ENCODE measurements around the gene ANO1.

The ANO1 gene

DNA sequence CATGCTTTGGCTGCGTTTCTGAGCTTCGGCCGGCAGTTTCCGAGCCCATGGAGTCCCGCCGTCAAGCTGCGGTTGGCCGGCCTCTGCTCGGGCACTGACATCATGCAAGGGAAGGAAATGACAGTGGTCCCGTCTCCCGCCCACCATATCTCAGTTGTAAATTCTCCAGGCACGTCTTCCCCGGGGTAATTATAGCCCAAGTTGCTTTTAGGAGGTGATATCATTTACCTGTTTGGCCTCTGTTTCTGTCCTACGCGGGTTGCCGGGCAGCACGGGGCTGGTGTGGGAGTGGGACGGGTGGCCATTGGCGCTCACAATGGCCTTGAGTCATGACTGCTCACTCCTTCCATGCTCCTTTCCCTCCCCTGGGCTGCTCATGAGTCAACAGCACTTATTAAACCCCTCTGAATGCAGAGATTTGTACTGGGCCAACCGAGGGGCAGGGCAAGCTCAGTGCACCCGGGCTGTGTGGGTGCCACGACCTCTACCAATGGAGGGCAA lies 4.2 kb upstream of the ANO1 start:
- DNase-seq: no peak

DNA sequence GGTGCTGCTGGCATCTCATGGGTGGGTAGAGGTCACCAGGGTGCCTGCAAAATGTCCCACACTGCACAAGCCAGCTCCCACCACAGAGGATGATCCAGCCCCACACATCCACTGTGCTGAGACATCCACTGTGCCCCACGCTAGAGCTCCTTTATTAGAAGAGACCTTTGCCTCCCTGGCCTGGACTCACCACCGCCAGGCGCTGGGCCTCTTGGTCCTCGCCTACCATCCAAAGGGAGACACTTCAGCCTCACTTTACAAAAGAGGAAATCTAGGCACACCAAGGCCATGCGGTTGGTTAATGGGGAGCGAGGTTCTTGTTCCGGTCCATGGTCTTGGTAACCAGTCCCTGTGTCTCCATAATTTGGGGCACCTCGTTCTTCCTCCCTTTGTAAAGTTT lies 3.4 kb upstream of the ANO1 start:
- no peak for DNase-seq

DNA sequence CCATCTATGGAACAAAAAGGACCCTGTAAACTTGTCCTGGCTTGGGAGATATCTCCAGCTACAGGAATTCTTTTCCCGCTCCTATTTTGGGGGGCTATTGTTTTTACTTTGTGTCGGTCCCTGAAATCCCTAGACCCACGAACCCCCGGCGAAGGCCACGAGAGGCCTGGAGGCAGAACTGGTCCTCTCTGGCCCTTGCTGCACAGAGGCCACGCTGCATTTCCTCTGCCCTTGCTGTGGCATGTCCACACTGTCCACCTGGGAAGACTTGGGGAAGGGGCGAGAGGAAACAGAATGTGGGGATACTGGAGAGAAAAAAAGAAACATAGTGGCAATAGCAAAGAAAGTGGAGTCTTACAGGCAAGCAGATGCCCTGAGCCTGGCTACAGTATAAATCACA lies 2.3 kb upstream of the ANO1 start:
- no peak for DNase-seq

DNA sequence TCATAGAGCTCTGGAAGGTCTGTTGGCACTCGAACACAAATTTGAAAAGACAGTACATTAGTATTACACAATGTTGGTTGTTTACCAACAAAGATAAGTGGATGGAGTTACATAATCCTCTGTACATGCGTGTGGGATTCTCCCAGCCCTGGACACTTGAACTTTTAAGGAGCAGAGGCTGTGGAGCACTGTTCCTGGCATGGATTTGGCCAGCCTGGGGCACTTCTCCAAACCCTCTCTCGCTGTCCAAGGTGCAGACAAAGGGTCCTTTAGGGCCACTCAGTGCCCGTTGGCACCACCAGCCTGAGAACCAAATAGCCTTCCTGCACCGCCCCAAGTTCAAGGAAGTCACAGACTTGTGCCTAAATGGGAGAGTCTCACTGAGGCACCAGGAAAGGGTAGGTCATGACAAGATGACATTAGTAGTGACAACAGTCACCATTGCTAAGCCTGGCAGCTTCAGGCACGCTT lies 1.6 kb upstream of the ANO1 start:
- DNase-seq: no peak

DNA sequence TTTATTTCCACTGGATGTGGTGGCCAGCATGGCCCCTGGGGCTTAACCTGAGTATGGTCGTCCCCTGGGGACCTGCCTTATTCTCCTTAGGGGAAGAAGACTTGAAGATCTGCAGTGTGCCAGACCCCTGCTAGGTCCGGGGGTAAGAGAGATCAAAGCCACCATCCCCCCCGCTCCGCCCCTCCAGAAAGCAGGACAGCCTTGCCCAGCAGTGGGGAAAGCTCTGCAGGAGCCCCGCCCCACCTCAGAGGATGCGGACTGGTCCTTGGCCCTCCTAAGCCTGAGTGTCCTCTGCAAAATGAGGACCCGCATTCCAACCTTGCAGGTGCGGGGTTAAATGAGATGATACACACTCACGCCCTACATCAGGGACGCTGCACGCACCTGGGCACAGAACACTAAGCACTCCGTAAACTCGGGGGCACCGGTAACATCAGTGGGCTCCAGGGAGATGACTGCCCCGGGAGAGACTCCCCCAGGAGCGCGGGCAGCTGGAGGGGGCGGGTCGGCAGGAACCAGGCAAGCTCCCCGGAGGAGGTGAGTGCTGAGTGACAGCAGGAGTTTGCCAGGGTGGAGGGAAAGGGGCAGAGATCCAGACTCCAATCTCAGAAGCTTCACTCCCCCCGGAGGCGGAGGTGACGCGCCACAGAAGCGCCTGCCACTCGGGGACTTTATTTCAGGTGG lies 564 bp upstream of the ANO1 start:
- DNase-seq: no peak

DNA sequence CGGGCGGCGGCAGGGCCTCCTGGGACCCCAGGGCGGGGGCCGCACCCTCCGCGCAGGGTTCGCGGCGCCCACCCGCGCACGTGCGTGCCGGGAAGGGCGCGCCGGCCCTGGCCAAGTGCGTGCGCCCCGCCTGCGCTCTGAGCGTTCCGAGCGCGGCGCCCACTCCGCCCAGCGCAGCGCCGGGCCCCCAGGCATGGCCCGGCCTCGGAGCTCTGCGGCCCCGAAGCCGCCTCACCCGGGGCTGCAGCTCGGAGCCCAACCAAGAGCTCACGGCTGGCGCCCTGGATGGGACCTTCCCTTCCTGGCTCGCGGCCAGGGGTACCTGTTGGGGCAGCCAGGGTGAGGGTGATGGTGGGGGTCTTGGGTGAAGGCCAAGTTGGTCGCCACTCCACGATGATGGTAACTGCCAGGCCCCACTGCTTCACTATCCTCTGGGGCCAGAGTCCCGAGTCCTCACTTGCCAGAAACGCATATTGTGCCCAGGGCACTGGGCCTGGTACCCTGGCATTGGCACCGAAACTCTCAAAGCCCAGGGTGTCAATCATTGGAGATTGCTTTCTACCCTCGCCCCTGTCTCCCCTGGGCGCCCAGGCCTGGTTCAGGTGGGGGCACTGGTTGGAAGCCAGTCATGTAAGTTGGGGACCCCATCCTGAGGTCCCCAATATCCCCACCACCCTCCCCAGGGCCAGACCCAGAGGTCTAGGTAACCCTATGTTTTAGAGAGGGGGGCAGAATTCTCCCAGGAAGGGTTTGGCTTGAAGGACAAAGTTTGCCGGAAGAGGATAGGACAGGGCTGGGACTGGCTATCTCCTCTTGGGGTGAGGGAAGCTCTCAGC lies 882 bp downstream of the ANO1 start:
- DNase-seq: no peak

DNA sequence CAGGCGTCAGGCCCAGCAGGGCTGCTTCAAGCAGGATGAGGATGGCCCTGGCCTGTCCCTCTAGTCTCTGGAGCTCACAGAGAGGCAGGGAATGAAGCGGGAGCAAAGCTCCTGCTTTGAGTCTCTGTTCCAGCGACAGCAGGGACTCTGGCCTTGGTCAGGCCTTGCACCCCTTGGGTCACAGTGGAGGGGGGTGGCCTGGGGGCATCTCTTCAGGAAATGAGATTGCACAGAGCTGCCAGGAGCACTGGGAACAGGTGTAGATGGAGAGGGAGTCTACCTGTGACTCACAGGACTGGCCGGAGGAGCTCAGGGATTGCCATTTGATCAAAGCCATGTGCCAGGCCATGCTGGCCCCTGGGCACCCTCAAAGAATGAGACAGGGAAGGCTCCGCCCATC lies 1.6 kb downstream of the ANO1 start:
- no peak for DNase-seq

DNA sequence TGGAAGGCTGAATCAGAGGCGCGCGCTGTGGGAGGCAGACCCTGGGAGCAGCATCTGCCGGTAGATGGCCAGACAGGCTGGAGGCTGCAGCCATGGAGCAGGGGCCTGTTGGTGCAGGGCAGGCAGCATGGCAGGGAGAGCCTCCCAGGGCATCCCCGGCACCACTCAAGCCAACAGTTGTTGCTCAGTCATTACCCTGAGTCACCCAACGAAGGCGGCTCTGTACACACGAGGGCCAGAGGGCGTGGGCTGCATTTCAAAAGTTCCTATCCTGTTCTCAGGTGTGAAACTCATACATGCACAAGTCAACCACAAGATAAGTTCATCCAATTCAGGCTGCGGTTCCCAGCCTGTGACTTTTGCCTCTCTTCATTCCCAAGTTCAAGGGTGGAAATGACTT lies 2.6 kb downstream of the ANO1 start:
- no peak for DNase-seq

DNA sequence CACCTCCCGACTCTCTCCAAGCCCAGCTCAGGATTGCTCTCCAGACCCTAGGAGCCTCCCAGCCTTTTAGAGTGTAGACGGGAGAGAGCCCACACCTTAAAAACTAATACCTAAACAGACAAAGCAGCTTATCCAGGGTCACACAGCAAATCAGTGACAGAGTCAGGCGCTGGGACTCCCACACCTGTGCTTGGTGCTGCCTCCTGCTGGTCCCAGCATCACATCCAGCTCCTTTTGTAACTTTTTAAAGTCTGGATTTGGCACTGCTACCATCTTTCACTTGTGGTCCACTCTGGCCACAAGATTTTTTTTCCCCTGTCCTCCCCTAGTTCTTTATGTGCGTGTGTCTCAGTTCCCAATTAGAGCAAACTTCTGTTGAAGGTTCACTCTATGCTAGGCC lies 4.7 kb downstream of the ANO1 start:
- no peak for DNase-seq

DNA sequence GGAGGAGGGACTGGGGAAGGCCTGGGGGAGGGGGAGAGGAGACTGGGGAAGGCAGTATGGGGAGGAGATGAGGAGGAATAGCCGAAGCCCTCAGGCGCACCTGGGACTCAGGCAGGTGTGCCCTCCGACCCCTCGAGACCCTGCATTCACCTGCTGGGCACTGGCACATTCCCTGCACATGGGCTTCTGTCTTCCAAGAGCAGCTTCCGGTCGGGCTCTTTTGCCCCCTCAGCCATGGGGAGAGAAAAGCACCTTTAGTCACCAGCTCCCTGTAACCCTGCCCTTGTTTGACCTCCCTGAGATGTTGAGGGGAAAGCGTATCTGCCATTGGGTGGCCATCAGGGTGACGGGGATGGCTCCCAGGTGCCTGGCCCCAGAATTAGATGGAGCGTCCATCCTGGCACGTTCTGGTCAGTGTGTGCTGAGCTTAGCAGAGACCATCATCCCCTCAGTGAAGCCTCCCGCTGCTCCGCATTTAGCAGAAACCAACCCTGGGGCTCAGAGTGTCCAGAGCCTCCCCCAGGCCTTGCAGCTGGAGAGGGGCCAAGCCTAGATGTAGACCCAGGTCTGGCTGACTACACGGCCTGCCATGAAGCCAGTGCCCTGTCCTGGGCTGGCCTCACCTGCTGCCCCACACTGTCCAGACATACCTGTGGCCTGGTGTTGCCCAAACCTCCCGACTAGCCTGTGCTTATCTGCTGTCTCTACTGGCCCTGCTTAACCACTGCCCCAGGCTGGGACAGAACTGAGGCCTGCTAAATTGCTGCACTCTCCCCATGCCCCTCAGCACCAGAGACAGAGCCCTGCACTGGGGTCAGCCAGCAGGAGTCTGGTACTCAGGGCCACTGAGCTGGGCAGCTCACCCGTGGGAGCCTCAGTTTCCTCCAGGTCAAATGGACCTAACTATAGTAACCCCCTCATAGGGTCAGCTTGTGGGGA lies 6.2 kb downstream of the ANO1 start:
- DNase-seq: no peak

DNA sequence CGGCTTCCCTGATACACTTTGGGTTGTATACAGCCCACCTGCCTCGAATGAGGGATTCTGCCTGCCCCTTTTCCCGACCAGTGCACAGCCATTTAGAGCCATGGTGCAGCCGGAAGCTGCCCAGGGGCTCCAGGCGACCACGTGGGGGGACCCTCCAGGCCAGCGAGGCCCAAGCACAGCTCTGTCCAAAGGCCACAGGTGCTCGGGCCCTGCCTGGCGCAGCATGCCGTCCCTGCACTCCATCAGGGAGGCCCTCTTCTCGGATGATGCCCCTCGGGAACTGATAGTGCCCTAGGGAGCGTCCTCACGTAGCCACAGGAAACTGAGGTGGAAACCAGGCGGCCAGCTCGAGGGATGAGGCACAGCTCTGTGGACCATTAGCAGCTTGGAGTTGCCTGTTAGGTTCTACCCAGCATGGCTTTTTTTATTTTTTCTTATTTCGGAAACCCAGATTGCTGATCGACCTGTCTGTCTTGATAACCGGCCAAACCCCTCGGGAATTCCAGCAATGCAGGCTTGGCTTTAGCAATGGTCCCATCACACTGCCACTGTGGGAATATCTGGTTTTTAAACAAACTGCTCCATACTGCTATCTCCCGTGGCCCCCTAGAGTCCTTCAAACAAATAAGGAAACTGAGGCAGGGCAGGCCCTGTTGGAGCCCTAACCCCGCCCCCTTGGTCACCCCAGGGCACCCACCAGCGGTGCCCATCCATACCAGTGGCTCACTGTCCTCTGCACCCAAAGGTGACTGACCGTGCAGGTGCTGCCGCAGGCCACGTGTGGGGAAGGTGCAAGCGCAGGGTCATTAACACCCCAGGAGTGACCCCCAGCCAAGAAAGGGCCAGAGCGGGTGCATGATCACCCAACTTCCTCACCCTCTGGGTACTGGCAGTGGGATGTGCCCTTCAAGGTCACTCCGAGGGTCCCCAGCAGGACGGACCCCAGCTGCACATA lies 8.0 kb downstream of the ANO1 start:
- no peak for DNase-seq

DNA sequence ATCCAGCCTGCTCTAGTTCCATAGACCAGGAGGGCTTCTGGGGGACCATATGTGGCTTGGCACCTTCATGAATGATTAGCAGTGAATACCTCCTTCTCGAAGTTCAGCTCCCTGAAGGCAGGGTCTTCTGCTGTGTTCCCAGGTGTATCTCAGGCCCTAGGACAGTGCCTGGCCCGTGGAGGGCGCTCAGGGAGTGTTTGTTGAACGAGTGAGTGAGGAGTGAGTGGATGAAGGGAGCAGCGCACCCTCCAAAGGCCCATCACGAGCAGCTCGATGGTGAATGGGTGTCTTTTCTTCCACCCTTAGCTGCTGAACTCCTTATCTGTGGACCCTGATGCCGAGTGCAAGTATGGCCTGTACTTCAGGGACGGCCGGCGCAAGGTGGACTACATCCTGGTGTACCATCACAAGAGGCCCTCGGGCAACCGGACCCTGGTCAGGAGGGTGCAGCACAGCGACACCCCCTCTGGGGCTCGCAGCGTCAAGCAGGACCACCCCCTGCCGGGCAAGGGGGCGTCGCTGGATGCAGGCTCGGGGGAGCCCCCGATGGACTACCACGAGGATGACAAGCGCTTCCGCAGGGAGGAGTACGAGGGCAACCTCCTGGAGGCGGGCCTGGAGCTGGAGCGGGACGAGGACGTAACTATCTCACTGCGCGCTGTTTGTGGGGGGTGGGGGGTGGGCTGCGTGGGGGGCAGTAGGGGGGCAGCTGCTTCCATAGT lies 9.5 kb downstream of the ANO1 start:
- no peak for DNase-seq

DNA sequence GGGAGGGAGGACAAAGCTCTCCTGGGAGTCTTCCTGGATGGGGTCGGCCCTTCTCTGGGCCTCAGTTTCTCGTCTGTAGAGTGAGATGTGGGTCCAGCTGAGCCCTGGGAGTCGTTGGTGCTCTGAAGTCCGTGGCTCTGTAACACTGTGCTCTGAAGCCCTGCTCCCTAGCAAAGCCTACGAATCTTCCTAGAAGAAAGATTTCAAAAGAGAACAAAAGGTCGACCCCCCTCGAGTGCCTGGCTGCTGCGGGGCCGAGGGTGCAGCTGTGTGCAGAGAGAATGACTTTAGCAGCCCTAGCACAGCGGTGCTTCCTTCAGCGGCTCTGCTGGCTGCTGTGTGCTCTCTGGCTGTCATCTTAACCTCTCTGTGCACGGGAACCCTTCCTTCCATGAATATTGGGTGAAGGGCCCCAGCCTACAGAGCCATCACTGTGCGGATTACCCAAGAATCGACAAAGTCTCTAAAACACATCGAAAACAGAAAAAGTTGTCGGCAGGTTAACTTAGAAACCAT lies 10.7 kb downstream of the ANO1 start:
- no peak for DNase-seq

DNA sequence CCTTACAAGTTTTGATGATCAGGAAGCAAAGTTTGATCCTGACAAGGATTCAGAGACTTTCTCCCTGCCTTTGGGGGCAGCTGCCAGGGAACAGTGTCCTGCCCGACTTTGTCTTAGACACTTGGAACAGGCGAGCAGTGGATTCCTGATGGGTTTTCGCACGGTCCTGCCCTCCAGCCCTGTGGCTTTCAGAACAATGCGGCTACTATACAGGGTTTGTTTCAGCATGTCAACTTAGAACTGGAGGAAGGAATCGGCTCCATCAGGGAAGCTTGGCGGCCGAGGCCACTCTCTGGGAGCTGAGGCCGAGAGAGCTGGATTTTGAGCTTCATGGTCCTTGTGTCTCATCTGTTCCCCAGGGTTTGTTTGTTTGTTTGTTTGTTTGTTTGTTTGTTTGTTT lies 11.5 kb downstream of the ANO1 start:
- no peak for DNase-seq

DNA sequence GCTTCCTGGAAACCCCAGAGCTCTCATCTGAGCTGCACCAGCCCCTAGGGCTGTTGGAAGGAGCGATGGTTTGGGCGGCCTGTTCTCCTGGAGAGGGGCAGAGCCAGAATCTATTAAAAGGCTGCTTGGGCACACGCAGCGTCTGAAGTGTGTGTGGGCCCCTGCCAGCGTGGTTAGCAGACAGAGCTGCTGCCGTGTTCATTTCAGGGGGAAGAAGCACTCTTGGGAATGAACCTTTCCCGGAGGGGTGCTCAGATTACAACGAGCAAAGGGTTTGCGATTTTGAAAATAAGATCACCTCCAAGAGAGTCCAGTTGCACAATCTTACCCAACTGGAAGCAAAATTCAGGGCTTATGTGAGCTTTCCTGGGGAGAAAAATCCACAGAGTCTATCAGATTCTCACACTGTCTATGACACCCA lies 12.9 kb downstream of the ANO1 start:
- no peak for DNase-seq

DNA sequence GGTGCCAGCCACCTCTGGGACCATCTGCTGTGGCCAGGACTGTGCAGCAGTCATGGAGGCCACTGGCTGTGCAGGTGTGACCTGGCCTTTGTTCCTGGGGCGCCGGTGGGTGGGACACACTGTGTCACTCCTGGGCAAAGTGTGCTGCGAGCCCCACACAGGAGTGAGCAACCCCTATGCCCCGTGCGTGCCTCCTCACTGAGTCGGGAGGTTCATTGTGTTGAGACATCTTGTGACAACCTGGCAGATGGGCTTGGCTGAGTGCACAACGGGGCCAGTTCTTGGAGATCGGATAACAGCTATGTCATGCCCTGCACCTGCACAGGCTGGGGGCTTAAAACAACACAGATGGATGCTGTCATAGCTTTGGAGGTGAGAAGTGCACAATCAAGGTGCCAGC lies 13.5 kb downstream of the ANO1 start:
- no peak for DNase-seq

DNA sequence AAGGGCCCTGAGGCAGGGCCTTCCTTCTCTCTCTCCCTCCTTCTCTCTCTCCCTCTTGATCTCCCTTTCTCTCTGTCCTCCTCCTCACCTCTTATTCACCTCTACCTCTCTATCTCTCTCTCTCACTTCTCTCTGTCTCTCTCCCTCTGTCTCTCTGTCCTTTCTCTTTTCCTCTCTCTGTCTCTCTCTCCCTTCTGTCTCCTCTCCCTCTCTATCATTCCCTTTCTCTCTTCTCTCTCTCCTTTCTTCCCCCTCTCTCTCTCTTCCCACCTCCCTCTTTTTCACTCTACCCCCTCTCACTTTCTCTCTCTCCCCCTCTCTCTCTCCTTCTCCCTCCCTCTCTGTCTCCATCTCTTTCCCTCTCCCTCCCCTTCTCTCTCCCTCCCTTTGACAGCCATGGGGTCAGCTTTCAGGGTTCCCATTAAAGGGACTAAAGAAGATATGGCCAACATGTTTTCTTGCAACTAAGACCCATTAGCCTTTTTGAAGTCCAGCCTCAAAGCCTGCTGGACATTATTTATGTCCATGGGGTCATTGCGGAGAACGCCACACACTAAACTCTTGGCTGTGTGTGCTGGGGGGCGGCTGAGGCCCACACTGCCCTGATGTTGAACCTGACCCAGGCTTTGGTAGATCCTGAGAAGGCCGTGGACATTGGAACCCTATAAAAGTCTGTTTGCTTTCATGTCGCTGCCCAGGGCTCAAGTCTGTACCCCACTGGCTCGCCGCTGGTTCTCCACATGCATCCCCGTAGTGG lies 15.0 kb downstream of the ANO1 start:
- no peak for DNase-seq

DNA sequence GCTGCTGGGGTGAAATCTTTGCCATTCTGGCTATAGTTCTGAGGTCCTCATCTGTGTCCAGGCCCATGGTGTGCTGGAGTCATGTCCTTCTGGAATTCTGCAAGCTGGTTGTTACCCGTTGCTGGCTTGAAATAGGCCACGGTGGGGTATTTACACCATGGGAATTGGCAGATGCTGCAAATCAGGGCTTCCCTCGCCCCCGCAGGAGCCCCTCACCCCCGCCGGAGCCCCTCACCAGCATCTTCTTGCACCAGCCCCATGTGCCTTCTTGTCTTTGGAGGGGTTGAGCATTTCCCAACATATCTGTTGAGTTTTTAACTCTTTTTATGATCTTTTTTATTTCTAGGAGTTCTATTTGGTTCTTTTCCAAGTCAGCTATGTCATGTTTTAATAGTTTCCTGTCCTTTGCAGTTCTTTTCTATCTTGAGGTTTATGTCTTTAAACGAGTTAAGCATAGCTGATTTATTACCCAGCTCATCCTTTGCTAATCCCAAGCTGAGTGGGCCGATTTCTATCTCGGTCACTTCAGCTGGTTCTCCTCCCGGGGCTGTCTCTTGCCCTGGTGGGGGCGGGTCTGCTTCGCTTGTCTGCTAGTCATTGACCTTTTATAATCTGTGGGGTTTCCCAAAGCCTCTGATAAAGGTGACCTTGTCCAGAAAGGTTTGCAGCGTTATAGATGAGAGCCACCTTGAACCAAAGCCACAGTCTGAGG lies 17.6 kb downstream of the ANO1 start:
- no peak for DNase-seq

All from C1 segment of cervical spinal cord (tissue), 14 donors.